Stimulated activated naive CD4-positive, alpha-beta T cell treated with Interleukin-2 at 50 U/mL for 16 hours (primary cell): Measurements from ENCODE around the gene ITFG1.
"Not testable (repeated sequence)": the region's sequence is repeated elsewhere in the genome, so short reads cannot be mapped to it uniquely, and the experiment has no call there.

Source experiments
- DNase-seq: peaks from one replicate; lab custom pipeline; 2025; lab: John Stamatoyannopoulos, UW

ITFG1 gene

DNA sequence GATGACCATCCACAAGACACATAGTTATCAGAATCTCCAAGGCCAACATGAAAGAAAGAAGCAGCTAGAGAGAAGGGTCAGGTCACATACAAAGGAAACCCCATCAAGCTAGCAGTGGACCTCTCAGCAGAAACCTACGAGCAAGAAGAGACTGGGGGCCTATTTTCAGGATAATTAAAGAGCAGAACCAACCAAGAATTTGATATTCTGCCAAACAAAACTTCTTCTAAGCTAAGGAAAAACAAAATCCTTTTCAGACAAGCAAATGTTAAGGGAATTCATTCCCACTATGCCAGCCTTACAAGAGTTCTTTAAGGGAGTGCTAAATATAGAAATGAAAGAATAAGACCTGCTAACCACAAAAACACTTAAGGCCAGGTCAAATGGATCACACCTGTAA is 47.8 kb downstream of the ITFG1 start:
- no peak for DNase-seq

DNA sequence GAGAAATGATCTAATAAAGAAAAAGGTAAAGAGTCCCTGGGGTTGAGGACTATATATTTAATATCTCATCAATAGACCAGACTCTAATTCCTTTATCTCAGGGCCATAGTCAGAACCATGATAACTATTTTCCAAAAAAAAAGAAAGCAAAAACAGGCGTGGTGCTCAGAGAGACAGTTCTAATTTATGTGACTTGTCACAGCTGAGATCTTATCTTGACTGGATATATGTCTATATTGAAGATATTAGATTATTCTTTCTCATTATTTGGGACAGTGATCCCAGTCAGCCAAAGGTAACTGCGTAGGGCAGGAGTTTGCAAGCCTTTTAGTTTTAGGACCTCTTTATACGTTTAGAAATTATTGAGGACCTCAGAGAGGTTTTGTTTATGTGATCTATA is 52.4 kb downstream of the ITFG1 start:
- DNase-seq, result no peak

DNA sequence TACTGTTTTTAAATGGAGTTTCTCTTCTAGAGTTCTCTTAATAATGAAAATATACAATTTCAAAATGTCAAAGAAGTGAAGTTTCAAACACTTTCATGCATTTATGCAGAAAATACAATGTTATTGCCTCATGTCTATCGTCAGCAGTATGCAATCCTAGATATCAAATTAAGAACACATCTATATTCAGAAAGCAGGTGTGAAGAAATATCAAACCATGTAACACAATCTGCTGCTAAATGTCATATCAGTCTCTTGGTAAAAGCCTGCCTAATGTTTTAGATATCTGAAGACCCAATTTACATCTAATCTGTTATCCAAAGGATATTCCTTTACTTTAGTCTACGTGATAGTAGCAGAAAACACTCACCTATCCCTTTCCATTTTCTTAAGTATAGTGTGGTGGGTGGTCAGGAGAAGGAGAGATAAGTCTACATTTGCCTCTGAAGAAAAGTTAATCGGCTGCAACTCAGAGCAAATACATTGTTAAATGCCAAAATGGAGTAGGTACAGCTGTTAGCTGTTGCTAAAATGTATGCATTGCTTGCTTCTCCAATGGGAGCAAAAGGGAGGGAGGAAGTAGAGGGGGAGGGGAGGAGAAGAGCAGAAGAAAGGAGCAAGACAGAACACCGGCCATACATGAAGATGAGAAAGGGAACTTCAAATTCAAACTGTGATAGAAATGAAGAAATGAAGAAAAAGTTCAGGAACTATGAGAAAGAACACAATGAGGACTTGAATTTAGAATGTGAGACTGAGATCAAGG is 64.9 kb downstream of the ITFG1 start:
- no peak for DNase-seq

DNA sequence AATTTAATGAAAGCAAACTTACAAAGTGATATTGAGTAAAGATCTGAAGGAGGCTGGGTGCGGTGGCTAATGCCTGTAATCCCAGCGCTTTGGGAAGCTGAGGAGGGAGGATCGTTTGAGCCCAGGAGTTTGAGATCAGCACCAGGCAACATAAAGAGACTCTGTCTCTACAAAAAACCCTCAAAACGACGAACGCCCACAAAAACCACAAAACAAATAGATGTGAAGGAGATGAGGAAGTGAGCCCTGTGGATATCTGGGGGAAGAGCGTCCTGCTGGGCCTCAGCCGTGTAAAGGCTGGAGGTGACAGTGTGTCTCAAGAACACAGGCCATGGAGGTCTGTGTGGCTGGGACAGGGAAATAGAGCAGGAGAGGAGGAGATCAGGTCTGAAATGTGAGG is 68.8 kb downstream of the ITFG1 start:
- DNase-seq, result no peak

DNA sequence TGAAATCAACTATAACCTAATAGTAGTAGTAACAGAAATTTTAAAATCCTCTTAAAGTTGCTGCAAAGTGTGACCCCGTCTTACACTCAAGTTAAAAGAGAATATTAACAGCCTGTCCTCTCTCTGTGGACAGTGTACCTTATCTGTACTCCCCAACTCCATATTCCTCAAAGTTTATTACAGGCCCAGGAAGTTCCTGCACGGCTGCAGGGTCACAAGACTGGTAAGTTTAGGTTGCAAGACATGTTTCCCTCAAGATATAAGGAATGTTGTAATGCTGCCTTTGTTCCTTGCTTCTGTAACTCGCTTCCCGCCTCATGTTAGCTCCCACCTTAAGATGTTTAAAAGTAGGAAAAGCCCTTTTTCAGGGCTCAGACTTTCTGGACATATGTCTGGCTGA is 72.2 kb downstream of the ITFG1 start:
- no peak for DNase-seq

DNA sequence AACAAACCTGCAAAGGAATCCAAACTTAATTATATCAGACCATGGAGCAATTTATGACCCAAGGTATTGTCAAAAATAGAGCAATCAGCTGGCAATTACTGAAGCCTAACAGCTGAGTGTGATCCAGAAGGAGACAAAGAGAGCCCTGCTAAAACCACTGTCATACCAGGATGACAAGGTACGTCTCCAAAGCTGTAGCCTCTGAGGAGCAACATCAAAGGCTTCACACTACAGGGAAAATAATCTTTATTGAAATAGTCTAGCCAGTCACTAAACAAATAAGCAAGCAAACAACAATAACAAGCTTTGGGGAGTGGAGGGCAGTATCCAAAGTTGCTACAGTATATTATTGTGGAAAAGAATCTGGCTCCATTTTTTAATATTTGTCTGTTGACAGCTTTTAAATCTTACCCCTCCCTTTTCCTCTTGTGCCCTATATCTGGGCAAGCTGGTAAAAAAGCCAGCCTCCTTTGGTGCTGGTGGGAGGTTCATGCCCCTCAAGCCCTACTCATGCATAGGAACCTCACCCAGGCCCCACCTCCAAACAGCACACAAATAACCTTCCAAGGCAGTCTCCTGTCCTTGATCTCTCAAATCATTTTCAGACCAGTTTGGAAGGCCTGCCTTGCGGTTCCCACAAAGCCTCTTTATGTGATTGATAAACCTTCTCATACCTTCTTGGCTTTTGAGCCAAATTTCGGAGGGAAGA is 73.7 kb downstream of the ITFG1 start:
- no peak for DNase-seq

DNA sequence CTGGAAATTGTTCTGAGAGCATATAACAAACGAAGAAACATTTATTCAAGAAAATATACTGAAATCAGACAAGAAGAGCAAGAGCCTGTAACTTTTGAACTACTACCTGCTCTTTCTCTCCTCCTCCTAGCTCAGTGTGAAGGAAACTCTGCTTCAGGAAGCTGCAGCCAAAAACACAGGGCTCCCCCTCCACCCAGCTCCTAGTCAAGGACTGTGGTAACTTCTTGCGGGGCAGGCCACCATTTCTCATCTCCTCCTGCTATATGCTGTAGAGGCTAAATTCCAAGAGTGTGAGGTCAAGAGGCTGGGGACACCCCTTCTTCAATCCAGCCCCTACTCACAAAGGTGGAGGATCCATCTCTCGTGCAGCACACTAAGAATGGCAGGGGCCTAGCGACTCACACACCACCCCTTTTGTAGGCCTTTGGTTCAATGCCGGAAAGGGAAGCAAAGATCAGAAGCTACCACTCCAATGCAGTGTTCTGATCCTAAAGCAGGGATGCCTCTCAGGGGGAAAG is 74.6 kb downstream of the ITFG1 start:
- DNase-seq, result no peak

DNA sequence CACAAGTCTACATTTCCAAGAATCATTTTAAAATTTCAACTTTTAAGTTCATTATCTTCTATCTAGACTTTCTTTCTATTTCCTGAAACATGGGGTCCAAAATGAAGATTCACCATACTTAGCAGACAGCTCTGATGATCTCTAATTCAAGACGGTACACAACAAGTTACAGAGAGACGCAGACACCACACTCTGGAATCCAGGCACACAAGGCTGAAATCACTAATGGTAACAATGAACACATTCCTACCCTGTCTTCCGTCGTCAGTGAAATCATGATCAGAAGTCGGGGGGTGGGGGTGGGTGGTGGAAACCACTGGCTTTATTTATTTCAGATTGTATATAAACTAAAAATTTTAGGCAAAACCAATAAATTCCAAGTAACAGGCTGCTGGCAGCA is 78.5 kb downstream of the ITFG1 start:
- no peak for DNase-seq

DNA sequence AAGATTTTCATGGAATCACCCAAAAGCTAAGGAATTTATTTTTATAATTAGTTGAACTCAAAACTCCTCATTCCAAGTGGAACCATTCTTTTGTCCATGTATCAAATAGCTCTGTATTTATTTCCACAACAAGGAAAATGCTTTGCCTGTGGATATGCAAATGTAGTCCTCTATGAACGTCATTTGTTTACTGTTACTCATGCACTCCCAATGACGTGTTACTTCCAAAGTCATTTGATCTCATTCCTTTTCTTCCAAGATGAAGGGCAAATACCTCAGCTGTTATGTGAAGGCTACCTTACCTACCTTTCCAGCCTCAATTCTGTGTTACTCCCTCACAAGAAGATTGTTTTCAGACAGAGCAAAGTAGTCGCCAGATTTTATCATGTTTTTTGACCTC is 83.7 kb downstream of the ITFG1 start:
- DNase-seq, result no peak

DNA sequence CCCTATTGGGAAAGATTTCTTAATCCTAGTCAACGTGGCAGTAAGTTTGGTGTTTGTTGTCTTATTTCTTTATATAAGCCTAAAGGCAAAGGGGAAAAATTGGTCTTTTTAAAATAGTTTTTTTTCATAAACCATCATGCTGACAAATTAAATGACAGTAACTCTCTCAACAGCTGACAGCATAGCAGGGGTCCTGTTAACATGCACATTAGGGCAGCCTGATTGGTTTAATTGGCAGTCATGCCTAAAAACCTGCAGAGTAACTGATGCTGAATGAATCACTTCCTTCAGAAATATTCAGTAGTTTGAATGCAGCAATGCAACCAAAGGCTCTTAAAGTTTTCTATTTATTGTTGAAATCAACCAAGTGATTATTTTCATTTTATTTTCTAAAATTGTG is 85.4 kb downstream of the ITFG1 start:
- no peak for DNase-seq

DNA sequence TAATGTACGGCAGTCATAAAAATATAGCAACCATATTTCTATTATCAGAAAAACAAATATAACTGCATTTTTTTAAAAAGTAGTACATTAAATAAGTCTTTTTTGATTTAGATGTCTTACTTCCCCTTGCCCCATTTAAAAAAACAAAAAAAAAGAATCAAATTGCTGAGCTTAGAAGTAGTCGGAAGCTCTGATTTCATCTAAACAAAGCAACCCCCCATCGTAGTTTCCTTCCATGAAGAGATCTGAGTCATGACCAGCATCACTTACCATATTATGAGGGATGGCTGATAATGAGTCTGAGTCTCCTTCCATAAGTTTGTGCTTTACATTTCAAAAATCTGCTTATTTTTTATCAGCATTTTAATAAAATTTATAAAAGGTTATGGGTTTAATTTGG is 86.2 kb downstream of the ITFG1 start:
- no peak for DNase-seq

DNA sequence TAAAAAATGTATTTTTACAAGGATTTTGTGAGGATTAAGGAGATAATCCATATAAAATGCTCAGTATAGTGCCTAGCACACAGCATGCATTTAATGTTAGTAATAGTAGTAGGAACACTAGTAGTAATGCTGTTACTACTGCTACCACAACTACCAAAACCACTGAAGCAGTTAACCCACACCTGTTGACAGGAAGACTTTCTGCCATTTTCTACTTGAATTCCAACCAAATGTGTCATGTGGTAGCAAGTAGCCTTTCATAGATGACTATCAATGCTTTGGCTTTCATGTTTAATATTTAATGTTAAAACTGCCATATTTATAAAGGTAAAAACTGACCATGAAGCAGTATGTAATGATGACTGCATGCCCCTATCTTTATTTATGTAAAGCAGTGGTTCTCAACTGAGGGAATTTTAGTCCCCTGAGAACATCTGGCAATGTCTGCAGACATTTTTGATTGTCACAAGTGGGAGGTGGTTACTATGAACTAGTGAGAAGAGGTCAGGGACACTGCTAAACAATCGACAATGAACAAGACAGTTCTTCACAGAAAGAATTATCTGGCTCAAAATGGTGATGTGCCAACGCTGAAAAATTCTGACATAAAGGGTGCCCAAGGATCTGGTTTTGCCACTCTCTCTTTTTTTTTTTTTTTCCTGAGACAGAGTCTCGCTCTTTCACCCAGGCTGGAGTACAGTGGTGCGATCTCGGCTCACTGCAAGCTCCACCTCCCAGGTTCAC is 89.4 kb downstream of the ITFG1 start:
- DNase-seq, result no peak

DNA sequence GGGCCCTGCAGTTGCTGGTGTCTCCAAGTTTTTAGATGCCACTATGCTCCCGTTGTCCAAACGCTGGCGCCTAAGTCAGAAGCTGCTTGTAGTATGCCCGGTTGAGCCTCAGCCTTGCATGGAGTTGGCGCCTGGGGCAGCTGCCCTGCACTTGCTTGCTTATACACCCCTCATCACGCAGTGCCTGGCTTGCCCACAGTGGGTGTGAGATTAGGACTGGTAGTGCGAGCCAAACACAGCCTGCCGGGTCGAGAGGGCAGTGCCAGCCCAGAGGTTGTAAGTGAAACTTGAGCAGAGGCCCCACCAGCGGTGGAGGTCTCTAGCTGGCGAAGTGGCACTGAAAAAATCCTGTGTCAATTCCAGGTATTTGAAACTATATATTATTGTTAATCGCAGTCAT is 90.3 kb downstream of the ITFG1 start:
- no peak for DNase-seq

DNA sequence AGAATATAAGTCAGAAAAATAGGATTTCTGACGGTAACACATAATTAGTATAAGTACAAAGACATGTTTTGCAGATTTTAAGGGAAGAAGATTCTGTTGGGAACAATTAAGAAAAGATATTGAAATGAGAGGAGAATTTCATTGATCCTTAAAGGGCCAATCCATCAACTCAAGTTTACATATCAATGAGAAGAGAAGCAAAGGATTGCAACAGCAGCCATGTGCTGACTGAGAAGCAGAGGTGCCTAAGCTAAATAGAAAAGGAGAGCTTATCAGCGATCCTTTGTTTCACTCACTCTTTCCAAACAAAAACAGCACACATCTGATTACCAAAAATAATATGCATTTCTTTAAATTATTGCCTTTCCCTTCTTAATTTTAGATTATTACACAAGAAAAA is 94.6 kb downstream of the ITFG1 start:
- DNase-seq, result no peak

DNA sequence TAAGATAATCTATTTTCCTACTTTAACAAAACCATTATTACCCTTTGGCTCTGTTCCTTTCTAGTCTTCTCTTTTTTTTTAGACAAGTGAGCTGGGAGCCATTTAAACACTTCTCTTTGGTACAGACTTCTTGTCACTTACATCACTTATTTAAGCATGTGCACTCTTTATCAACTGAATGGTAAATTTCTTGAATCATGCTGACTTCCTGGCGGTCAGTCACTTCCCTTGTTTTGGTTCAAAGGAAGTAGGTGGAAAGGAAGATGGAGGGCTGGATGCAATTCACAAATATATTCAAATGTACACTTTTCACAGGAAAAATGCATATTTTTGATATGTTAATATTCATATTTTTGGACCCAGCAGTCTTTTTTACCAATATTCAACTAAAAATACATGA is 97.1 kb downstream of the ITFG1 start:
- DNase-seq, result no peak

DNA sequence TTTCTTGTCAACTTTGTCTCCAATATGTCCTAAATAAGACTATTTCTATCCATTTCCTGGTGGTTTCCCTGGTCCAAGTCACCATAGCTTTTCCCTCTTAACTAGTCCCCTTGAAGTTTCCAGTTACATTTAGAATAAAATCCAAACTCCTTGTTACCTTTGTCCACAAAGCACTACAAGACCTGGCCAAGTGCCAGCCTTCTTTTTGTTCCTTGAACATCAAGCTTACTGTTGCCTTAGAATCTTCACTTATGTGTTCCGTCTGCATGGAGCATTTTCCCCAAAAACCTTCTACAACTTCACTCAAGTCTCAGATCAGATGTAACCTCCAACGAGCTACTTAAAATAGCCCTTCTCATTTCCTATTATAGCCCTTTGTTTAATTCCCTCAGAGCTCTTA is 101.4 kb downstream of the ITFG1 start:
- no peak for DNase-seq

DNA sequence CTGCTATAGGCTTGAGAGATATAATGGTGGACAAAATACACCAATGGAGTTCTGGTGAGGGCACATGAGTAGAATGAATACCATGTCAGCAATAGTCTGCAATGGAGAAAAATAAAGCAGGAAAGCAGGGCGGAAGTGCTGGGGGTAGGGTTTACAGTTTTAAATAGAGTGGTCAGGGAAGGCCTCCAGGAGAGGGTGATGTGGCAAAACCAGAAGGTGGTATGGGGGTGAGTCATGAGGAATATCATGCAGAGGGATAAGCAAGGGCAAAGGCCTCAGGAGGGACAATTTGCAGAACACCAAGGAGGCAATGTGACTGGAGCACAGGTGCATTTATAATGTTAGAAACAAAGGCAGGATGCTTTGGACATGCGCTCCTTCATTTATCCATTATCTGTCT is 102.0 kb downstream of the ITFG1 start:
- no peak for DNase-seq

DNA sequence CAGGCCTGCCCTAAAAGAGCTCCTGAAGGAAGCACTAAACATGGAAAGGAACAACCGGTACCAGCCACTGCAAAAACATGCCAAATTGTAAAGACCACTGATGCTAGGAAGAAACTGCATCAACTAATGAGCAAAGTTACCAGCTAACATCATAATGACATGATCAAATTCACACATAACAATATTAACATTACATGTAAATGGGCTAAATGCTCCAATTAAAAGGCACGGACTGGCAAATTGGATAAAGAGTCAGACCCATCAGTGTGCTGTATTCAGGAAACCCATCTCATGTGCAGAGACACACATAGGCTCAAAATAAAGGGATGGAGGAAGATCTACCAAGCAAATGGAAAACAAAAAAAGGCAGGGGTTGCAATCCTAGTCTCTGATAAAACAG is 111.8 kb downstream of the ITFG1 start:
- not testable (repeated sequence) for DNase-seq

DNA sequence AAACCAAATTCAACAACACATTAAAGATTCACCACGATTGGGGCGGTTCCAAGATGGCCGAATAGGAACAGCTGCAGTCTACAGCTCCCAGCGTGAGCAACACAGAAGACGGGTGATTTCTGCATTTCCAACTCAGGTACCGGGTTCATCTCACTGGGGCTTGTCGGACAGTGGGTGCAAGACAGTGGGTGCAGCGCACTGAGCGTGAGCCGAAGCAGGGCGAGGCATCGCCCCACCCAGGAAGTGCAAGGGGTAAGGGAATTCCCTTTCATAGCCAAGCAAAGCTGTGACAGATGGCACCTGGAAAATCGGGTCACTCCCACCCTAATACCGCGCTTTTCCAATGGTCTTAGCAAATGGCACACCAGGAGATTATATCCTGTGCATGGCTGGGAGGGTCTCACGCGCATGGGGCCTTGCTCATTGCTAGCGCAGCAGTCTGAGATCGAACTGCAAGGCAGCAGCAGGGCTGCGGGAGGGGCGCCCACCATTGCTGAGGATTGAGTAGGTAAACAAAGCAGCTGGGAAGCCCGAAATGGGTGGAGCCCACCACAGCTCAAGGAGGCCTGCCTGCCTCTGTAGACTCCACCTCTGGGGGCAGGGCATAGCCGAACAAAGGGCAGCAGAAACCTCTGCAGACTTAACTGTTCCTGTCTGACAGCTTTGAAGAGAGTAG is 113.7 kb downstream of the ITFG1 start:
- DNase-seq, result not testable (repeated sequence)

DNA sequence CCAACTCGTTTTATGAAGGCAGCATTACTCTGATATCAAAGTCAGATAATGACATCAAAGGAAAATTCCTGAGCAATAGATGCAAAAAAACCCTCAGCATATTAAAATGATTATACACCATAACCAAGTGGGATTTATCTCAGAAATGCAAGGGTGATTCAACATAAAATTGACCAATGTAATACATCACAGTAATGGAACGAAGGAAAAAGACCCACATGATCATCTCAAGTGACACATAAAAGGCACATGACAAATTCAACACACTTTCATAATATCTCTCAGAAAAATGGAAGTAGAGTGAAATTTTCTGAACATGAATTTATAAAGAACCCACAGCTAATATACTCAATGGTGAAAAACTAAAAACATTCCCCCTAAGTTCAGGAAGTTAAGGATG is 118.8 kb downstream of the ITFG1 start:
- no peak for DNase-seq

DNA sequence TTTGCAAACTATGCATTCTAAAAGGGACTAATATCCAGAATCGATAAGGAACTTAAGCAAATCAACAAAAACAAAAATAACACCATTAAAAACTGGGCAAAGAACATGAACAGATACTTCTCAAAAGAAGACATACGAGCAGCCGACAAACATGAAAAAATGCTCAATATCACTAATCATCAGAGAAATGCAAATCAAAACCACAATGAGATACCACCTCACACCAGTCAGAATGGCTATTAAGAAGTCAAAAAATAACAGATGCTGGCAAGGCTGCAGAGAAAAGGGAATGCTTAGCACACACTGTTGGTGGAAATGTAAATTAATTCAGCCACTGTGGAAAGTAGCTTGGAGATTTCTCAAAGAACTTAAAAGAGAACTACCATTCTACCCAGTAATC is 130.3 kb downstream of the ITFG1 start:
- DNase-seq, result not testable (repeated sequence)

DNA sequence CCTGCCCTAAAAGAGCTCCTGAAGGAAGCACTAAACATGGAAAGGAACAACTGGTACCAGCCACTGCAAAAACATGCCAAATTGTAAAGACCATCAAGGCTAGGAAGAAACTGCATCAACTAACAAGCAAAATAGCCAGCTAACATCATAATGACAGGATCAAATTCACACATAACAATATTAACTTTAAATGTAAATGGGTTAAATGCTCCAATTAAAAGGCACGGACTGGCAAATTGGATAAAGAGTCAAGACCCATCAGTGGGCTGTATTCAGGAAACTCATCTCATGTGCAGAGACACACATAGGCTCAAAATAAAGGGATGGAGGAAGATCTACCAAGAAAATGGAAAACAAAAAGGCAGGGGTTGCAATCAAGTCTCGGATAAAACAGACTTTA is 136.6 kb downstream of the ITFG1 start:
- not testable (repeated sequence) for DNase-seq
